ENCODE results near the gene DNM3. TPM values are rescaled to one million over a fixed set of nuclear protein-coding genes. Genes with fewer than 3 reads are reported as not detected.
A peak's percentile ranks its signal among the peaks of the same experiment; 100 is the strongest.

DNM3 gene
- total and polyA plus RNA-seq, 2 donors (not counting 3 experiments of a cell fraction or from before 2014, with no cell fraction given), result 1.4 to 2.5 TPM

GRCh38 chr1:172398970-172399755 lies 557.9 kb downstream of the DNM3 start:
- no peaks in the 10 kb centered on the region for H3K36me3 ChIP-seq (ENCODE audit: control insufficient read depth in 2 of 2, extremely low read depth in 1 of 2, insufficient read depth in 2 of 2, low read length in 2 of 2)
- intact Hi-C loops (cut with micrococcal nuclease) (loop anchor here (1.0 to 2.0 kb wide), 10 partner anchors 41 to 397 kb away; no protein-coding TSS in a partner anchor), dilution Hi-C loops (cut with MboI; ENCODE audit: extremely low pct_ligation_motif_present, low sequenced_read_pairs) (no loop called here)
- no peaks in the 10 kb centered on the region for H3K79me2 ChIP-seq (ENCODE audit: control insufficient read depth, insufficient read depth, low read length)
- TF ChIP-seq FOS (IDR thresholded peaks at IDR 0.05; ENCODE audit: borderline replicate concordance, insufficient read depth, low read length), result peak; percentile 67
- TF ChIP-seq POLR2A (IDR thresholded peaks at IDR 0.05; ENCODE audit: low read depth, low read length), result no peak
- no peak for TF ChIP-seq MYC (IDR thresholded peaks at IDR 0.05; ENCODE audit: low read depth, low read length)
- peak; percentile 30 for TF ChIP-seq GATA2 (IDR thresholded peaks at IDR 0.05; ENCODE audit: insufficient read depth, insufficient read length, low read depth, low read length)
- no peak for TF ChIP-seq MAX (IDR thresholded peaks at IDR 0.05; ENCODE audit: insufficient read depth, insufficient read length)
- TF ChIP-seq EZH2 (IDR thresholded peaks at IDR 0.05; ENCODE audit: borderline replicate concordance, low read depth, low read length, severe bottlenecking), result no peak
- TF ChIP-seq POLR2AphosphoS5 (IDR thresholded peaks at IDR 0.05; ENCODE audit: insufficient read depth, low read depth, low read length), result peak; percentile 48
- TF ChIP-seq CTCF (IDR thresholded peaks at IDR 0.05; ENCODE audit: extremely low read depth in 1 of 2, insufficient read depth in 1 of 2, low read depth in 1 of 2, low read length in 2 of 2), result peak; percentile 20 to 40
- peak; percentile 36 for TF ChIP-seq JUN (IDR thresholded peaks at IDR 0.05; ENCODE audit: borderline replicate concordance, insufficient read depth, insufficient read length, low read depth)
- H3K9me1 ChIP-seq (replicated peaks; ENCODE audit: control insufficient read depth, extremely low read depth, insufficient read depth, low read length), result no peaks in the 10 kb centered on the region
- peaks cover 23% of the 10 kb centered on the region for H3K4me1 ChIP-seq (ENCODE audit: control insufficient read depth, extremely low read depth, insufficient read depth, low read length)
- peak; percentile 89 for DNase-seq (ENCODE audit: low read depth, low spot score)
- no peaks in the 10 kb centered on the region for H3K9me3 ChIP-seq (replicated peaks; ENCODE audit: control insufficient read depth, insufficient read depth, low read length)
- peak overlapping the region; percentile 85 for H2AFZ ChIP-seq (ENCODE audit: low read depth, low read length)
- peak overlapping the region; percentile 71 for H3K4me2 ChIP-seq (ENCODE audit: insufficient read depth, low read length)
- ChIA-PET POLR2A (interaction anchor here (0.7 to 0.8 kb wide), 2 partner anchors 132 to 397 kb away, joined by 3 read pairs; no protein-coding TSS in a partner anchor), CTCF (interaction anchor here (0.7 to 5.1 kb wide), 68 partner anchors 8 to 599 kb away, joined by 3 to 142 read pairs (median 5); partner anchors contain the start of gene C1orf105)
- FAIRE-seq, result peak; percentile 83
- no peaks in the 10 kb centered on the region for H3K27me3 ChIP-seq (ENCODE audit: control insufficient read depth in 2 of 2, insufficient read depth in 2 of 2, low read length in 2 of 2)
- peak overlapping the region; percentile 69 for H3K27ac ChIP-seq (ENCODE audit: insufficient read depth, low read depth, low read length)
- peak overlapping the region; percentile 12 for H3K9ac ChIP-seq (replicated peaks; ENCODE audit: extremely low read depth, insufficient read depth, low read length)
- H3K4me3 ChIP-seq (replicated peaks in 1 of 3; ENCODE audit: insufficient read depth in 1 of 3, low read depth in 1 of 3, low read length in 3 of 3), result no peak overlapping the region
- H4K20me1 ChIP-seq (replicated peaks; ENCODE audit: control insufficient read depth, extremely low read depth, insufficient read depth, low read length), result no peaks in the 10 kb centered on the region
- BruUV-seq (replicated peaks), result TSS peak; percentile 69
